DND-41 (cell line): Measurements from ENCODE around the gene ZNF79.

Source experiments
- ATAC-seq: fragments of 200-7000 bp; cut with Tn5 transposase; 3 replicates; pipeline ENCODE4 v1.9.1; 2021; ENCODE audit warnings: low read depth; ENCODE audit not compliant: insufficient read depth
- DNase-seq: peaks from one replicate; pipeline ENCODE4 v3.0.0-alpha.2; 2020
- H2AFZ ChIP-seq: 2 replicates; pipeline ENCODE4 v1.6.0; 2012; ENCODE audit warnings: low read depth, low read length
- H3K27ac ChIP-seq: 2 replicates; pipeline ENCODE4 v1.5.1; 2012; ENCODE audit warnings: low read length, inconsistent platforms
- H3K27me3 ChIP-seq: fragments of 200-600 bp; sonication (generic); 2 replicates; pipeline ENCODE4 v1.6.0; 2012; ENCODE audit warnings: low read length, mild to moderate bottlenecking, inconsistent platforms; ENCODE audit not compliant: insufficient read depth, poor library complexity
- H3K36me3 ChIP-seq: 2 replicates; pipeline ENCODE4 v1.5.1; 2012; ENCODE audit warnings: low read length, inconsistent platforms; ENCODE audit not compliant: insufficient read depth
- H3K4me1 ChIP-seq: 2 replicates; pipeline ENCODE4 v1.5.1; 2012; ENCODE audit warnings: mild to moderate bottlenecking, low read length; ENCODE audit not compliant: insufficient read depth
- H3K4me2 ChIP-seq: 2 replicates; pipeline ENCODE4 v1.6.0; 2012; ENCODE audit warnings: mild to moderate bottlenecking, moderate library complexity, low read length, inconsistent platforms; ENCODE audit not compliant: insufficient read depth
- H3K4me3 ChIP-seq, 2 experiments: fragments of 200-600 bp in 1 of 2; shearing (Covaris generic) in 1 of 2; 2 replicates each; pipeline ENCODE4 v1.5.1; 2012 to 2016; ENCODE audit warnings: inconsistent platforms in 2 of 2, low read length in 2 of 2, mild to moderate bottlenecking in 2 of 2, low read depth in 1 of 2, moderate library complexity in 1 of 2
- H3K79me2 ChIP-seq: 2 replicates; pipeline ENCODE4 v1.6.0; 2012; ENCODE audit warnings: low read length, inconsistent platforms; ENCODE audit not compliant: insufficient read depth
- H3K9ac ChIP-seq: 2 replicates; pipeline ENCODE4 v1.6.0; 2012; ENCODE audit warnings: low read depth, mild to moderate bottlenecking, inconsistent platforms, low read length, moderate library complexity
- H3K9me3 ChIP-seq: 2 replicates; pipeline ENCODE4 v1.5.1; 2012; ENCODE audit warnings: low read length, moderate library complexity, mild to moderate bottlenecking, inconsistent platforms; ENCODE audit not compliant: insufficient read depth, severe bottlenecking
- H4K20me1 ChIP-seq: 2 replicates; pipeline ENCODE4 v1.6.0; 2012; ENCODE audit warnings: low read length; ENCODE audit not compliant: insufficient read depth
- EZH2 ChIP-seq: IDR thresholded peaks from 3 replicates; pipeline ENCODE4 v1.6.1; 2012; ENCODE audit warnings: borderline replicate concordance, low read depth, mild to moderate bottlenecking, moderate library complexity, low read length, inconsistent platforms; ENCODE audit not compliant: severe bottlenecking
- TF ChIP-seq, protein P1 (sequence below): IDR thresholded peaks from 2 replicates; pipeline ENCODE4 v1.5.1; 2012; ENCODE audit warnings: borderline replicate concordance, low read length, moderate library complexity, mild to moderate bottlenecking; ENCODE audit not compliant: poor library complexity, severe bottlenecking; ENCODE audit errors: extremely low read depth

ZNF79 gene

DNA sequence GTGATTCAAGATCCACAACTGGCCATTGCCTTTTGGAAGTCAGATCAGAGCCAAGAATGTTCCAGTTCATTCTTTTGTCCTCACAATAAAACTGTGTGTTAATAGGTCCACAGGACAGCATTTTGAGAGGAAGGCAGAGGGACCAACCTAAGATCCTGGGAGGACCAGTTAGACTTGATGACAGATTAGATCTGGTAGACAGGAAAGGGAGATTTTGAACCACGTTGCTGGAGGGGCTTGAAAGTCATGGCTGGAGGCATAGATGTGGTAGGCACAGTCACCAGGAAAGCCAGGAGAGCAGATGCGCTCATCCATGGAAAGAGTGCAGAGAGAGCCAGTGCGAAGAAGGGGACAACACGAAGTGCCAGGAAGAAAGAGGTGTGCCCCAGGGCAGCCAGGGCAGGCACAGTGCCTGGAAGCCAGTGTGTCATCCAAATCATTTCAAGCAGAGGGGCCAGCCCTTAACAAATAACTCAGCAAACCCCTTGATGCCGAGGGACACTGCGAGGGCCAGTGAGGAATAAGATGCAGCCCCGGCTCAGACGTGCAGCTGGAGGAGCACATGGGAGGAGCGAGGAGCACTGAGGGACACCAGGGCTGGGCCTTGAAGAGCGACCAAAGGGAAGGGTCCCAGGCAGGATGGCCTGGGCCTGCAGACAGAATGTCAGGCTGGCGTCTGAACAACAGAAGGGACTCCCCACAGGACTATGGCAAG, 40.0 kb upstream of the ZNF79 start:
- Histone ChIP-seq H3K27me3 (peaks cover 51% of the 10 kb centered on the region), H2AFZ (no peak overlapping the region), H3K79me2 (no peaks in the 10 kb centered on the region), H3K9ac (no peak overlapping the region), H3K4me3 (no peak overlapping the region), H3K4me1 (no peaks in the 10 kb centered on the region), H3K4me2 (no peak overlapping the region), H3K36me3 (no peaks in the 10 kb centered on the region), H3K27ac (no peak overlapping the region), H4K20me1 (peaks cover 48% of the 10 kb centered on the region), H3K9me3 (peaks cover 2% of the 10 kb centered on the region)
- no peak for TF ChIP-seq EZH2
- TF ChIP-seq, protein P1, sequence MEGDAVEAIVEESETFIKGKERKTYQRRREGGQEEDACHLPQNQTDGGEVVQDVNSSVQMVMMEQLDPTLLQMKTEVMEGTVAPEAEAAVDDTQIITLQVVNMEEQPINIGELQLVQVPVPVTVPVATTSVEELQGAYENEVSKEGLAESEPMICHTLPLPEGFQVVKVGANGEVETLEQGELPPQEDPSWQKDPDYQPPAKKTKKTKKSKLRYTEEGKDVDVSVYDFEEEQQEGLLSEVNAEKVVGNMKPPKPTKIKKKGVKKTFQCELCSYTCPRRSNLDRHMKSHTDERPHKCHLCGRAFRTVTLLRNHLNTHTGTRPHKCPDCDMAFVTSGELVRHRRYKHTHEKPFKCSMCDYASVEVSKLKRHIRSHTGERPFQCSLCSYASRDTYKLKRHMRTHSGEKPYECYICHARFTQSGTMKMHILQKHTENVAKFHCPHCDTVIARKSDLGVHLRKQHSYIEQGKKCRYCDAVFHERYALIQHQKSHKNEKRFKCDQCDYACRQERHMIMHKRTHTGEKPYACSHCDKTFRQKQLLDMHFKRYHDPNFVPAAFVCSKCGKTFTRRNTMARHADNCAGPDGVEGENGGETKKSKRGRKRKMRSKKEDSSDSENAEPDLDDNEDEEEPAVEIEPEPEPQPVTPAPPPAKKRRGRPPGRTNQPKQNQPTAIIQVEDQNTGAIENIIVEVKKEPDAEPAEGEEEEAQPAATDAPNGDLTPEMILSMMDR = no peak
- ATAC-seq (no peak), DNase-seq (no peak)

DNA sequence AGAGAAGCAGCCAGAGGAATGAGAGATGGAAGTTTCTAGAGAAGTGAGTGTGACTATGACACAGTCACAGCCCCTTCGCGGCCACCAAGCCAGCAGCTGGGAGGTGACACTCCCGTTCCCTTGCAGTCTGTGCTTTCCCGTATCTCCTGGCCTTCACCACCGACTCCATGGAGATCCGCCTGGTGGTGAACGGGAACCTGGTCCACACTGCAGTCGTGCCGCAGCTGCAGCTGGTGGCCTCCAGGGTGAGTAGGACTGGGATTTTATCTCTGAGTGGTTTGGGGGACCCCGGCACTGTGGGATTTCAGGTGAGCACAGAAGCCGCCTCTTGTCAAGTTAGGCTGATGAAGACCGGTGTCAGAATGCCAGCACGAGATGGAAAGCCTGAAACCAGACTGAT, 39.3 kb upstream of the ZNF79 start:
- no peak overlapping the region for H3K27ac ChIP-seq
- H3K36me3 ChIP-seq = no peaks in the 10 kb centered on the region
- ATAC-seq (no peak), DNase-seq (no peak)
- no peak overlapping the region for H2AFZ ChIP-seq
- no peak overlapping the region for H3K4me2 ChIP-seq
- TF ChIP-seq, protein P1 = no peak
- TF ChIP-seq EZH2 = no peak
- no peak overlapping the region for H3K4me3 ChIP-seq
- H3K9ac ChIP-seq = no peak overlapping the region
- H3K4me1 ChIP-seq = no peaks in the 10 kb centered on the region
- H3K79me2 ChIP-seq = no peaks in the 10 kb centered on the region
- H3K9me3 ChIP-seq = no peaks in the 10 kb centered on the region
- peaks cover 53% of the 10 kb centered on the region for H4K20me1 ChIP-seq
- H3K27me3 ChIP-seq = peaks cover 52% of the 10 kb centered on the region

DNA sequence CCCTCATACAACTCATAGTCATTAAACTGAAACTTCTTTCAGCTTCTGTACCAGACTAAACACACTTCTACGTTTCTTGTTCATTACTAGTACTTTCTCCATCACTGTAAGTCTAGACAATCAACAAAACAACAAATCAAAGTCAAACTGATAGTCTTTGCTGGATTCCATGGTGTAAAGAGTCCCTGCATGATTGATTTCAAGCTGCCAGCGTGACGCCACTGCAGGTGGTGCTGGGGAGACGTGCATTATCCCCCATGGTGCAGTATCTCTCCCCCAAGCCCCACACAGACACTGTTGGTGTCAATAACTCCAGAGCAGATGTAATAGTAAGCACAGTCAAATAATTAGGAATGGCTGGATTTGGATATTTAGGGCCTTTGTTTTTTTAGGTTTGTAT, 37.9 kb upstream of the ZNF79 start:
- Histone ChIP-seq H3K36me3 (no peaks in the 10 kb centered on the region), H3K4me1 (no peaks in the 10 kb centered on the region), H3K4me3 (no peak overlapping the region), H3K27ac (no peak overlapping the region), H4K20me1 (peaks cover 62% of the 10 kb centered on the region), H3K27me3 (peaks cover 58% of the 10 kb centered on the region), H2AFZ (no peak overlapping the region), H3K4me2 (no peak overlapping the region), H3K9ac (no peak overlapping the region), H3K9me3 (no peaks in the 10 kb centered on the region), H3K79me2 (no peaks in the 10 kb centered on the region)
- TF ChIP-seq EZH2 = no peak
- TF ChIP-seq, protein P1 = no peak
- no peak for DNase-seq
- ATAC-seq = no peak
